Activated CD8-positive, alpha-beta T cell treated with anti-CD3 and anti-CD28 coated beads, Interleukin-2, amount 10 ng/mL, durations not matched to agents 7 days and 5 days (primary cell): ENCODE measurements around the gene NAXD. TPM values are rescaled to one million over a fixed set of nuclear protein-coding genes. Genes with fewer than 3 reads are reported as not detected.
"Not testable (repeated sequence)": the region's sequence is repeated elsewhere in the genome, so short reads cannot be mapped to it uniquely, and the experiment has no call there.

Experiments
- ATAC-seq: fragments of 150-1000 bp; cut with Tn5 transposase; one replicate; pipeline ENCODE4 v1.10.0; 2021; ENCODE audit warnings: moderate library complexity
- CTCF ChIA-PET: fragments of 350-600 bp; sonication (Branson Sonifier 250); formaldehyde crosslinking; loops from one replicate; lab custom pipeline; 2021; ENCODE audit warnings: antibody characterized with exemption; lab: Charles Lee
- POLR2A ChIA-PET: fragments of 350-600 bp; sonication (Branson Sonifier 250); formaldehyde crosslinking; loops from one replicate; lab custom pipeline; 2021; ENCODE audit warnings: antibody characterized with exemption; lab: Charles Lee
- DNase-seq: peaks from one replicate; pipeline ENCODE4 v3.0.0-alpha.2; 2020
- H3K27ac Mint-ChIP-seq: one replicate; pipeline ENCODE4 v1.8.0; 2021; ENCODE audit warnings: mild to moderate bottlenecking, mixed read lengths
- H3K27me3 Mint-ChIP-seq: one replicate; pipeline ENCODE4 v1.8.0; 2021; ENCODE audit warnings: low read depth, mixed read lengths
- H3K36me3 Mint-ChIP-seq: one replicate; pipeline ENCODE4 v1.8.0; 2021; ENCODE audit warnings: low read depth, mixed read lengths
- H3K4me1 Mint-ChIP-seq: one replicate; pipeline ENCODE4 v1.8.0; 2021; ENCODE audit warnings: low read depth, mixed read lengths
- H3K4me3 Mint-ChIP-seq: one replicate; pipeline ENCODE4 v1.8.0; 2021; ENCODE audit warnings: mild to moderate bottlenecking, mixed read lengths
- H3K9me3 Mint-ChIP-seq: one replicate; pipeline ENCODE4 v1.8.0; 2022; ENCODE audit warnings: mixed read lengths; ENCODE audit not compliant: insufficient read depth
- total RNA-seq, 2 experiments: library from RNA; stranded (reverse); gene quantifications; one replicate each; pipeline ENCODE4 v1.2.3, GENCODE V29; 2021

The NAXD gene
- total RNA-seq, 2 experiments from 2014 or later, result 23.7 to 24.3 TPM

- ChIA-PET POLR2A (no interaction called here), CTCF (no interaction called here)
- DNase-seq (no peak), ATAC-seq (no peak)
- Mint-ChIP-seq H3K9me3 (no peaks in the 10 kb centered on the region), H3K4me3 (no peak overlapping the region), H3K27me3 (no peaks in the 10 kb centered on the region), H3K4me1 (peaks cover 19% of the 10 kb centered on the region), H3K36me3 (peaks cover 23% of the 10 kb centered on the region), H3K27ac (no peak overlapping the region)
Measured at GRCh38 chr13:110624766-110625756, 9.7 kb downstream of the NAXD start.

GRCh38 chr13:110625771-110626321 lies 10.5 kb downstream of the NAXD start:
- DNase-seq (no peak), ATAC-seq (no peak)
- no peaks in the 10 kb centered on the region for H3K9me3 Mint-ChIP-seq
- no peaks in the 10 kb centered on the region for H3K27me3 Mint-ChIP-seq
- CTCF ChIA-PET, result no interaction called here
- POLR2A ChIA-PET, result no interaction called here
- no peak overlapping the region for H3K4me3 Mint-ChIP-seq
- H3K4me1 Mint-ChIP-seq, result peaks cover 25% of the 10 kb centered on the region
- H3K36me3 Mint-ChIP-seq, result peaks cover 26% of the 10 kb centered on the region
- H3K27ac Mint-ChIP-seq, result no peak overlapping the region

DNA sequence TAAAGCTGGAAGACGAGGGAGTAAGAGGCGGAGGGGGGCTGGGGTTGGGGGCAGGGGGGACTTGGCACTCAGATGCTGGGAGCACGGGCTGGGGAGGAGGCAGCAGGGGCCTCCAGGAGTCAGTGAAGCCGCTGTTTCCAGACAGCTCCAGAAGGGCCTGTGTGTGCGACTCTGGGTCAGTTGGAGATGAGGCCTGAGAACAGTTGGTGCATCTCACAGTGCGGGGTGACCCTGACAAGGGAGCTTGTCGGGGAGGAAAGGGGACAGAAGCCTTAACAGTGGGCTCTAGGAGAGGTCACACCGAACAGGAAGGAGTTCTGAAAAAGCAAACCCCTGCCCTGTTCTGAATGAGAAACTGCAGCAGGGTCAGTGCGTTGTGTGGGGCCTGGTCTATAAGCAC lies 11.2 kb downstream of the NAXD start:
- H3K9me3 Mint-ChIP-seq, result no peaks in the 10 kb centered on the region
- H3K4me3 Mint-ChIP-seq, result no peak overlapping the region
- ChIA-PET POLR2A (no interaction called here), CTCF (no interaction called here)
- no peak overlapping the region for H3K27ac Mint-ChIP-seq
- H3K36me3 Mint-ChIP-seq, result peaks cover 31% of the 10 kb centered on the region
- H3K27me3 Mint-ChIP-seq, result no peaks in the 10 kb centered on the region
- peaks cover 25% of the 10 kb centered on the region for H3K4me1 Mint-ChIP-seq
- ATAC-seq, result no peak
- no peak for DNase-seq

DNA sequence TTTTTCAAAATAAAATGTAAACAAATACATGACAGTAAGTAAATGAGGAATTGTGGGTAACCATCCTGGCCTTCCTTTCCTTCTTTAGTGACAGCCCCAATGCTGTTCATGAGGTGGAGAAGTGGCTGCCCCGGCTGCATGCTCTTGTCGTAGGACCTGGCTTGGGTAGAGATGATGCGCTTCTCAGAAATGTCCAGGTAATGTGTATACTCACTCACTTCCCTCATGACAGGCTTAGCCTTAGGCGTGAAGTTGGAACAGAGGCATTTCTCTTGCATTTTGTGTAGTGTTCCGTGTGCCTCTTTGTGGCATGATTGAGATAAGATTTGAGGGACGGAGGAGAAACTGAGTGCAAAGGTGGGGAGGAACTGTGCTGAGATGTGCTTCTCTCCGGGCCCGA lies 12.0 kb downstream of the NAXD start:
- ATAC-seq (no peak), DNase-seq (no peak)
- Mint-ChIP-seq H3K9me3 (no peaks in the 10 kb centered on the region), H3K27ac (no peak overlapping the region), H3K4me3 (no peak overlapping the region), H3K27me3 (no peaks in the 10 kb centered on the region), H3K36me3 (peaks cover 37% of the 10 kb centered on the region), H3K4me1 (peaks cover 28% of the 10 kb centered on the region)
- ChIA-PET CTCF (no interaction called here), POLR2A (no interaction called here)

GRCh38 chr13:110627761-110628476 lies 12.6 kb downstream of the NAXD start:
- Mint-ChIP-seq H3K27ac (peak overlapping the region; percentile 49), H3K4me3 (no peak overlapping the region), H3K4me1 (peaks cover 28% of the 10 kb centered on the region), H3K27me3 (no peaks in the 10 kb centered on the region), H3K9me3 (no peaks in the 10 kb centered on the region), H3K36me3 (peaks cover 36% of the 10 kb centered on the region)
- POLR2A ChIA-PET, result no interaction called here
- ATAC-seq (peak; percentile 24), DNase-seq (no peak)
- CTCF ChIA-PET, result no interaction called here

DNA sequence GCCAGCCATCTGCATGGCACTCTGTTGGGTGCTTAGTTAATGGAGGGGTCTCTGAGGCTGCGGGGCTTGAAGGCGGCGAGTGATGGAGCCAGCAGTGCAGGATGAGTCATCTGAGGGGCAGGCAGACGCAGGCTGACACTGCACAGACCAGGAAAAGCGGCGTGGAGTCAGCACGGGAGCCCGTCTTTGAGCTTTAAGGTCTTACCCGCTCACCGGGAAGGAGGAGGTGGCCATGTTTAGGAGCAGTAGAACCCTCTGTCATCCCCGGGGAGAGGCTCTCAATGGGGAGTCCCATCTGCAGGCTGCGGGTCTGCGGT lies 13.1 kb downstream of the NAXD start:
- peak overlapping the region; percentile 49 for H3K27ac Mint-ChIP-seq
- H3K4me1 Mint-ChIP-seq, result peaks cover 28% of the 10 kb centered on the region
- H3K36me3 Mint-ChIP-seq, result peaks cover 31% of the 10 kb centered on the region
- no peak overlapping the region for H3K4me3 Mint-ChIP-seq
- no peak for DNase-seq
- H3K9me3 Mint-ChIP-seq, result no peaks in the 10 kb centered on the region
- H3K27me3 Mint-ChIP-seq, result no peaks in the 10 kb centered on the region
- CTCF ChIA-PET, result no interaction called here
- POLR2A ChIA-PET, result interaction anchor here (1.1 kb wide), 1 partner anchor 12 kb away, joined by 3 read pairs; no protein-coding TSS in a partner anchor
- ATAC-seq, result no peak

- peaks cover 29% of the 10 kb centered on the region for H3K36me3 Mint-ChIP-seq
- ATAC-seq (no peak), DNase-seq (no peak)
- no peak overlapping the region for H3K4me3 Mint-ChIP-seq
- H3K9me3 Mint-ChIP-seq, result no peaks in the 10 kb centered on the region
- POLR2A ChIA-PET, result interaction anchor here (1.1 kb wide), 1 partner anchor 13 kb away, joined by 3 read pairs; no protein-coding TSS in a partner anchor
- peak overlapping the region; percentile 6 for H3K27ac Mint-ChIP-seq
- no peaks in the 10 kb centered on the region for H3K27me3 Mint-ChIP-seq
- peaks cover 28% of the 10 kb centered on the region for H3K4me1 Mint-ChIP-seq
- CTCF ChIA-PET, result no interaction called here
Measured at GRCh38 chr13:110628952-110629701, 13.8 kb downstream of the NAXD start.

DNA sequence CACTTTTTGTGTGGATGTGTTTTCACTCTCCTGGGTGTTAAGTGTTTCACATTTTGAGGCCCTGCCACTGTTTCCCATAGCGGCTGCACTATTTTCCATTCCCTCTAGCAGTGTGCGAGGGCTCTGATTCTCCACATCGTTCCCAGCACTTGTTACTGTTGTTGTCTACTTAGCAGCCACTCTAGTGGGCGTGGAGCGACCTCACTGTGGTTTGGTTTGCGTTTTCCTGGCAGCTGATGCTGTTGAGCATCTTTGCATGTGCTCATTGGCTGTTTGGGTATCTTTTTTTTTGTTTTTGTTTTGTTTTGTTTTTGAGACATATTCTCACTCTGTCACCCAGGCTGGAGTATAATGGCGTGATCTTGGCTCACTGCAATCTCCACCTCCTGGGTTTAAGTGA lies 14.4 kb downstream of the NAXD start:
- DNase-seq (peak; percentile 64), ATAC-seq (peak; percentile 77)
- Mint-ChIP-seq H3K4me1 (peaks cover 28% of the 10 kb centered on the region), H3K4me3 (no peak overlapping the region), H3K27ac (no peak overlapping the region), H3K36me3 (peaks cover 32% of the 10 kb centered on the region), H3K9me3 (no peaks in the 10 kb centered on the region), H3K27me3 (no peaks in the 10 kb centered on the region)
- ChIA-PET POLR2A (interaction anchor here (1.1 kb wide), 1 partner anchor 86 kb away, joined by 4 read pairs; no protein-coding TSS in a partner anchor), CTCF (no interaction called here)

DNA sequence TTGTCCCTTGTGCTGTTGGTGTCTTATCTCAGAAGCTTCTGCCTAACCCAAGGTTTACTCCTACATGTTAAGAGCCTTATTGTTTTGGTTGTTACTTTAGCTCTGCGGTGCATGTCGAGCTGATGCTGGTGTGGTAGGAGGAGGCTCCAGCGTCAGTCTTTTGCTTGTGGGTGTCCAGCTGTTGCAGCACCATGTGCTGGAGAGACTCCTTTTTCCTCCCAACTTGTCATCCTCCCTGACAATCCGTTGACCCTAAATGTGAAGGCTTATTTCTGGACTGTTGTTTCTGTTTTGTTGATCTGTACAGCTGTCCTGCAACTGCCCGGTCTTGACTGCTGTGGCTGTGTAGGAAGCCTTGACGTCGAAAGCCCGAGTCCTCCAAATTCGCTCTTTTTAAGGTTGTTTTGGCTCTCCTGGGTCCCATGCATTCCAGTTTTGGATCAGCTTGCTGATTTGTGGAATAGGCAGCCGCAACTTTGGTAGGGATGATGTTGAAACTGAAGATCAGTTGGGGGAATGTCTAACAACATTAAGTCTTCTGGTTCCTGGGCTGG lies 15.3 kb downstream of the NAXD start:
- H3K27me3 Mint-ChIP-seq, result no peaks in the 10 kb centered on the region
- ChIA-PET POLR2A (interaction anchor here (0.6 to 1.1 kb wide), 2 partner anchors 9 to 85 kb away, joined by 3 to 4 read pairs; no protein-coding TSS in a partner anchor), CTCF (no interaction called here)
- H3K27ac Mint-ChIP-seq, result peak overlapping the region; percentile 22
- peaks cover 39% of the 10 kb centered on the region for H3K36me3 Mint-ChIP-seq
- no peak for ATAC-seq
- H3K4me3 Mint-ChIP-seq, result no peak overlapping the region
- DNase-seq, result no peak
- H3K9me3 Mint-ChIP-seq, result no peaks in the 10 kb centered on the region
- H3K4me1 Mint-ChIP-seq, result peaks cover 28% of the 10 kb centered on the region

DNA sequence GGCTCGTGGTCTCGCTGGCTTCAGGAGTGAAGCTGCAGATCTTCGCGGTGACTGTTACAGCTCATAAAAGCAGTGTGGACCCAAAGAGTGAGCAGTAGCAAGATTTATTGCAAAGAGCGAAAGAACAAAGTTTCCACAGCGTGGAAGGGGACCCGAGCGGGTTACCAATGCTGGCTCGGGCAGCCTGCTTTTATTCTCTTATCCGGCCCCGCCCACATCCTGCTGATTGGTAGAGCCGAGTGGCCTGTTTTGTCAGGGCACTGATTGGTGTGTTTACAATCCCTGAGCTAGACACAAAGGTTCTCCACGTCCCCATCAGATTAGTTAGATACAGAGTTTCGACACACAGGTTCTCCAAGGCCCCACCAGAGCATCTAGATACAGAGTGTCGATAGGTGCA lies 16.9 kb downstream of the NAXD start:
- POLR2A ChIA-PET, result not testable (repeated sequence)

GRCh38 chr13:110633776-110634175 lies 18.4 kb downstream of the NAXD start:
- POLR2A ChIA-PET, result no interaction called here
- no peak for DNase-seq
- Mint-ChIP-seq H3K27me3 (no peaks in the 10 kb centered on the region), H3K36me3 (peaks cover 47% of the 10 kb centered on the region), H3K4me3 (no peak overlapping the region), H3K9me3 (no peaks in the 10 kb centered on the region), H3K4me1 (peaks cover 21% of the 10 kb centered on the region), H3K27ac (no peak overlapping the region)
- CTCF ChIA-PET, result no interaction called here
- no peak for ATAC-seq

More for the DNA sequence above, 16.9 kb downstream of the NAXD start:
- H3K9me3 Mint-ChIP-seq, DNase-seq, ATAC-seq, H3K27me3 Mint-ChIP-seq, H3K4me3 Mint-ChIP-seq, H3K27ac Mint-ChIP-seq, CTCF ChIA-PET: not testable (repeated sequence)
- H3K36me3 Mint-ChIP-seq, result peaks cover 48% of the 10 kb centered on the region
- H3K4me1 Mint-ChIP-seq, result peaks cover 28% of the 10 kb centered on the region
